Effector memory CD8-positive, alpha-beta T cell (primary cell): ENCODE results near the gene PPCS.

Experiments used
- ATAC-seq: fragments of 150-1000 bp; cut with Tn5 transposase; replicated peaks from 2 replicates; pipeline ENCODE4 v1.10.0; 2021; ENCODE audit warnings: mild to moderate bottlenecking, moderate library complexity
- DNase-seq, 3 experiments: peaks; one replicate each; pipeline ENCODE4 v3.0.0; 2021
- H3K27ac Mint-ChIP-seq, 2 donors: one replicate each; pipeline ENCODE4 v1.8.0; 2022; ENCODE audit warnings: mild to moderate bottlenecking in 2 of 2, mixed read lengths in 2 of 2, moderate library complexity in 2 of 2
- H3K27me3 Mint-ChIP-seq, 2 donors: one replicate each; pipeline ENCODE4 v1.8.0; 2022; ENCODE audit warnings: mixed read lengths in 2 of 2
- H3K36me3 Mint-ChIP-seq: one replicate; pipeline ENCODE4 v1.8.0; 2022; ENCODE audit warnings: mild to moderate bottlenecking, moderate library complexity, mixed read lengths; ENCODE audit not compliant: insufficient read depth
- H3K4me1 Mint-ChIP-seq, 2 donors: one replicate each; pipeline ENCODE4 v1.8.0; 2022; ENCODE audit warnings: low read depth in 2 of 2, mixed read lengths in 2 of 2
- H3K4me3 Mint-ChIP-seq, 2 donors: one replicate each; pipeline ENCODE4 v1.8.0; 2022; ENCODE audit warnings: mild to moderate bottlenecking in 2 of 2, mixed read lengths in 2 of 2, moderate library complexity in 2 of 2
- H3K9me3 Mint-ChIP-seq, 2 donors: one replicate each; pipeline ENCODE4 v1.8.0; 2022; ENCODE audit warnings: mixed read lengths in 2 of 2

The PPCS gene

GRCh38 chr1:42506576-42506975, 50.2 kb downstream of the PPCS start:
- DNase-seq (no peak), ATAC-seq (no peak)
- no peak overlapping the region for H3K27ac Mint-ChIP-seq
- no peaks in the 10 kb centered on the region for H3K4me1 Mint-ChIP-seq
- H3K27me3 Mint-ChIP-seq = no peaks in the 10 kb centered on the region
- H3K4me3 Mint-ChIP-seq = no peak overlapping the region
- peaks cover 4% of the 10 kb centered on the region for H3K36me3 Mint-ChIP-seq
- no peaks in the 10 kb centered on the region for H3K9me3 Mint-ChIP-seq
